ENCODE measurements around the gene SERGEF.

DNA sequence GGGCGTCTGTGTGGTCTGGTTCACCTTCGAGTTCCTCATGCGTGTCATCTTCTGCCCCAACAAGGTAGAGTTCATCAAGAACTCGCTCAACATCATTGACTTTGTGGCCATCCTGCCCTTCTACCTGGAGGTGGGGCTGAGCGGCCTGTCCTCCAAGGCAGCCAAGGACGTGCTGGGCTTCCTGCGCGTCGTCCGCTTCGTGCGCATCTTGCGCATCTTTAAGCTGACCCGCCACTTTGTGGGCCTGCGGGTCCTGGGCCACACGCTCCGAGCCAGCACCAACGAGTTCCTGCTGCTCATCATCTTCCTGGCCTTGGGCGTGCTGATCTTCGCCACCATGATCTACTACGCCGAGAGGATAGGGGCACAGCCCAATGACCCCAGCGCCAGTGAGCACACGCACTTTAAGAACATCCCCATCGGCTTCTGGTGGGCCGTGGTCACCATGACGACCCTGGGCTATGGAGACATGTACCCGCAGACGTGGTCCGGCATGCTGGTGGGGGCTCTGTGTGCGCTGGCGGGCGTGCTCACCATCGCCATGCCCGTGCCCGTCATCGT is 240.9 kb downstream of the SERGEF start:
- TF ChIP-seq EZH2 (IDR thresholded peaks at IDR 0.05; ENCODE audit: insufficient read depth, low read length) = no peak
- TF ChIP-seq, protein P1, sequence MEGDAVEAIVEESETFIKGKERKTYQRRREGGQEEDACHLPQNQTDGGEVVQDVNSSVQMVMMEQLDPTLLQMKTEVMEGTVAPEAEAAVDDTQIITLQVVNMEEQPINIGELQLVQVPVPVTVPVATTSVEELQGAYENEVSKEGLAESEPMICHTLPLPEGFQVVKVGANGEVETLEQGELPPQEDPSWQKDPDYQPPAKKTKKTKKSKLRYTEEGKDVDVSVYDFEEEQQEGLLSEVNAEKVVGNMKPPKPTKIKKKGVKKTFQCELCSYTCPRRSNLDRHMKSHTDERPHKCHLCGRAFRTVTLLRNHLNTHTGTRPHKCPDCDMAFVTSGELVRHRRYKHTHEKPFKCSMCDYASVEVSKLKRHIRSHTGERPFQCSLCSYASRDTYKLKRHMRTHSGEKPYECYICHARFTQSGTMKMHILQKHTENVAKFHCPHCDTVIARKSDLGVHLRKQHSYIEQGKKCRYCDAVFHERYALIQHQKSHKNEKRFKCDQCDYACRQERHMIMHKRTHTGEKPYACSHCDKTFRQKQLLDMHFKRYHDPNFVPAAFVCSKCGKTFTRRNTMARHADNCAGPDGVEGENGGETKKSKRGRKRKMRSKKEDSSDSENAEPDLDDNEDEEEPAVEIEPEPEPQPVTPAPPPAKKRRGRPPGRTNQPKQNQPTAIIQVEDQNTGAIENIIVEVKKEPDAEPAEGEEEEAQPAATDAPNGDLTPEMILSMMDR (IDR thresholded peaks at IDR 0.05; ENCODE audit: insufficient read depth, low read depth, low read length) = no peak

Data from astrocyte (in vitro differentiated cells and primary cell).